Liver (tissue), 9 donors: ENCODE data around the gene GRIK1. TPM values are rescaled to one million over a fixed set of nuclear protein-coding genes. Genes with fewer than 3 reads are reported as not detected.

Source experiments
- DNase-seq: peaks from one replicate; pipeline ENCODE4 v3.0.0-alpha.2; 2017; ENCODE audit warnings: low spot score
- H3K27ac ChIP-seq, 2 donors: one replicate each; pipeline ENCODE4 v1.7.0; 2013; ENCODE audit warnings: inconsistent platforms in 2 of 2, low read length in 2 of 2, control low read depth in 1 of 2, low read depth in 1 of 2, mild to moderate bottlenecking in 1 of 2
- H3K27me3 ChIP-seq, 4 donors: one replicate each; pipeline versions ENCODE4 v1.6.1 to v1.7.0; 2013; ENCODE audit warnings: low read length in 3 of 4, inconsistent platforms in 1 of 4, mild to moderate bottlenecking in 1 of 4, moderate library complexity in 1 of 4; ENCODE audit not compliant: control insufficient read depth in 4 of 4, insufficient read depth in 4 of 4
- H3K36me3 ChIP-seq, 4 donors: one replicate each; pipeline versions ENCODE4 v1.6.1 to v1.7.0; 2013; ENCODE audit warnings: low read length in 3 of 4, mild to moderate bottlenecking in 3 of 4, low read depth in 1 of 4, moderate library complexity in 1 of 4; ENCODE audit not compliant: control insufficient read depth in 4 of 4, insufficient read depth in 3 of 4
- H3K4me1 ChIP-seq, 4 donors: one replicate each; pipeline versions ENCODE4 v1.6.1 to v1.7.0; 2013; ENCODE audit warnings: low read length in 3 of 4, mild to moderate bottlenecking in 3 of 4, moderate library complexity in 1 of 4; ENCODE audit not compliant: control insufficient read depth in 4 of 4, insufficient read depth in 4 of 4
- H3K4me3 ChIP-seq, 3 donors: one replicate each; pipeline versions ENCODE4 v1.6.1 to v1.7.0; 2013; ENCODE audit warnings: low read length in 3 of 3, control low read depth in 1 of 3, low read depth in 1 of 3, mild to moderate bottlenecking in 1 of 3
- H3K9ac ChIP-seq, 2 donors: one replicate each; pipeline ENCODE4 v1.7.0; 2013; ENCODE audit warnings: low read length in 2 of 2, mild to moderate bottlenecking in 2 of 2, moderate library complexity in 2 of 2, control low read depth in 1 of 2, low read depth in 1 of 2
- H3K9me3 ChIP-seq, 4 donors: one replicate each; pipeline versions ENCODE4 v1.6.1 to v1.7.0; 2013; ENCODE audit warnings: low read length in 3 of 4; ENCODE audit not compliant: control insufficient read depth in 4 of 4
- EGR1 ChIP-seq, 2 donors: IDR thresholded peaks; 2 replicates each; pipeline ENCODE4 v1.6.1; 2016 to 2018; ENCODE audit warnings: antibody characterized with exemption in 2 of 2, low read depth in 2 of 2
- FOXA1 ChIP-seq: IDR thresholded peaks from 2 replicates; pipeline ENCODE4 v1.6.1; 2016; ENCODE audit warnings: antibody characterized with exemption
- FOXA2 ChIP-seq: IDR thresholded peaks from 2 replicates; pipeline ENCODE4 v1.6.1; 2016; ENCODE audit warnings: antibody characterized with exemption
- GABPA ChIP-seq, 2 donors: IDR thresholded peaks in 1 of 2; conservative IDR thresholded peaks in 1 of 2; 2 replicates each; pipeline ENCODE4 v1.6.1; 2016; ENCODE audit warnings: antibody characterized with exemption in 2 of 2, mild to moderate bottlenecking in 1 of 2, moderate library complexity in 1 of 2
- HNF4A ChIP-seq, 2 donors: conservative IDR thresholded peaks; 2 replicates each; pipeline ENCODE4 v1.6.1; 2016; ENCODE audit warnings: antibody characterized with exemption in 2 of 2, mild to moderate bottlenecking in 2 of 2
- HNF4G ChIP-seq: IDR thresholded peaks from 2 replicates; pipeline ENCODE4 v1.6.1; 2016; ENCODE audit warnings: antibody characterized with exemption
- JUND ChIP-seq, 2 donors: IDR thresholded peaks; 2 replicates each; pipeline ENCODE4 v1.6.1; 2016; ENCODE audit warnings: antibody characterized with exemption in 2 of 2
- NR2F2 ChIP-seq: IDR thresholded peaks from 2 replicates; pipeline ENCODE4 v1.6.1; 2016; ENCODE audit warnings: antibody characterized with exemption
- RAD21 ChIP-seq, 2 donors: IDR thresholded peaks; 2 replicates each; pipeline ENCODE4 v1.6.1; 2016; ENCODE audit warnings: antibody characterized with exemption in 2 of 2, mild to moderate bottlenecking in 2 of 2
- RXRA ChIP-seq, 2 donors: IDR thresholded peaks; 2 replicates each; pipeline ENCODE4 v1.6.1; 2017 to 2018; ENCODE audit warnings: antibody characterized with exemption in 2 of 2, mild to moderate bottlenecking in 1 of 2
- WGBS: extraction: QIAGEN DNeasy Blood & Tissue Kit; methylation state at CpG from one replicate; pipeline ENCODE4 v1.1.7; 2013; 5-methylcytosine and 5-hydroxymethylcytosine counted together
- polyA plus RNA-seq, 2 donors: library from polyadenylated mRNA; stranded (reverse) in 1 of 2; unstranded in 1 of 2; fragments of 200-250 nt in 1 of 2; fragments of >200 nt in 1 of 2; fragmentation: Nextera tagmentation in 1 of 2; extraction: Ambion mirVana in 1 of 2; gene quantifications; one replicate each; pipeline versions ENCODE4 v1.2.1 to v1.2.3, GENCODE V29; 2013 to 2015
- total RNA-seq, 2 donors: library from RNA; depleted of rRNA; stranded (reverse); fragments of >200 nt; gene quantifications; one replicate each; pipeline ENCODE4 v1.2.3, GENCODE V29; 2014
- TF ChIP-seq, protein P1 (sequence below): IDR thresholded peaks from 2 replicates; pipeline ENCODE4 v1.6.1; 2016; ENCODE audit warnings: antibody characterized with exemption
- TF ChIP-seq, protein P2 (sequence below): IDR thresholded peaks from 2 replicates; pipeline ENCODE4 v1.6.1; 2016; ENCODE audit warnings: antibody characterized with exemption
- TF ChIP-seq, protein P3 (sequence below): fragments of 150-350 bp; IDR thresholded peaks from 2 replicates; pipeline ENCODE4 v1.5.1; 2017; ENCODE audit warnings: improper control_type of control experiment, low read depth, low read length; ENCODE audit not compliant: missing input control
- TF ChIP-seq, protein P4 (sequence below): IDR thresholded peaks from 2 replicates; pipeline ENCODE4 v1.6.1; 2016; ENCODE audit warnings: antibody characterized with exemption
- TF ChIP-seq, protein P5 (sequence below): IDR thresholded peaks from 2 replicates; pipeline ENCODE4 v1.6.1; 2016; ENCODE audit warnings: antibody characterized with exemption, mild to moderate bottlenecking
- donor health status: healthy.
- donor health status: healthy.
- donor health status: healthy.
- donor health status: healthy.
- donor health status: healthy.

Gene GRIK1
- total and polyA plus RNA-seq, 4 donors = 0.02 to 0.14 (median 0.05) TPM; not detected in 1

DNA sequence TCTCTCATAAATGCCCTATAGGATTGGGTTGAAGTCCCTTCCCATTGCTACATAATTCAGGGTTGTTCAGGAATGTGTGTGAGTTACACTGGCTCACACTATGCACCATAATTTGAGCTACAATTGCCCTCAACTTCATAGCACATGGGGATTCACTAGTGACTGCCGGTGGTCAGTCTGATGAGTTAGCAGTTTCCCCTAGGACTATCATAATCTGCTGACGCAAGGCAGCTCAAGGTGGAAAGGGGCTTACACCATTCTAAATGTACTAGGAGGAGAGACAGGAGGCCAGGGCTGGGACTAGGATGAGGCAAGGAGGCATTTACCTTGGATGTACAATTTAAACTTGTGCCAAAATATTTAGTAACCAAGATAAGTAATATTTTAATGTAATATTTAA is 224.7 kb downstream of the GRIK1 start (continued):
- TF ChIP-seq GABPA (IDR thresholded peaks at IDR 0.05 in 1 of 2, conservative IDR thresholded peaks at IDR 0.05 in 1 of 2) (no peak), RAD21 (IDR thresholded peaks at IDR 0.05) (no peak), JUND (IDR thresholded peaks at IDR 0.05) (no peak), EGR1 (IDR thresholded peaks at IDR 0.05; ENCODE audit: low read depth in 2 of 2) (no peak), FOXA2 (no peak)
- TF ChIP-seq, protein P1, sequence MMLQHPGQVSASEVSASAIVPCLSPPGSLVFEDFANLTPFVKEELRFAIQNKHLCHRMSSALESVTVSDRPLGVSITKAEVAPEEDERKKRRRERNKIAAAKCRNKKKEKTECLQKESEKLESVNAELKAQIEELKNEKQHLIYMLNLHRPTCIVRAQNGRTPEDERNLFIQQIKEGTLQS = no peak
- TF ChIP-seq, protein P2, sequence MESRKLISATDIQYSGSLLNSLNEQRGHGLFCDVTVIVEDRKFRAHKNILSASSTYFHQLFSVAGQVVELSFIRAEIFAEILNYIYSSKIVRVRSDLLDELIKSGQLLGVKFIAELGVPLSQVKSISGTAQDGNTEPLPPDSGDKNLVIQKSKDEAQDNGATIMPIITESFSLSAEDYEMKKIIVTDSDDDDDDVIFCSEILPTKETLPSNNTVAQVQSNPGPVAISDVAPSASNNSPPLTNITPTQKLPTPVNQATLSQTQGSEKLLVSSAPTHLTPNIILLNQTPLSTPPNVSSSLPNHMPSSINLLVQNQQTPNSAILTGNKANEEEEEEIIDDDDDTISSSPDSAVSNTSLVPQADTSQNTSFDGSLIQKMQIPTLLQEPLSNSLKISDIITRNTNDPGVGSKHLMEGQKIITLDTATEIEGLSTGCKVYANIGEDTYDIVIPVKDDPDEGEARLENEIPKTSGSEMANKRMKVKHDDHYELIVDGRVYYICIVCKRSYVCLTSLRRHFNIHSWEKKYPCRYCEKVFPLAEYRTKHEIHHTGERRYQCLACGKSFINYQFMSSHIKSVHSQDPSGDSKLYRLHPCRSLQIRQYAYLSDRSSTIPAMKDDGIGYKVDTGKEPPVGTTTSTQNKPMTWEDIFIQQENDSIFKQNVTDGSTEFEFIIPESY = no peak

DNA sequence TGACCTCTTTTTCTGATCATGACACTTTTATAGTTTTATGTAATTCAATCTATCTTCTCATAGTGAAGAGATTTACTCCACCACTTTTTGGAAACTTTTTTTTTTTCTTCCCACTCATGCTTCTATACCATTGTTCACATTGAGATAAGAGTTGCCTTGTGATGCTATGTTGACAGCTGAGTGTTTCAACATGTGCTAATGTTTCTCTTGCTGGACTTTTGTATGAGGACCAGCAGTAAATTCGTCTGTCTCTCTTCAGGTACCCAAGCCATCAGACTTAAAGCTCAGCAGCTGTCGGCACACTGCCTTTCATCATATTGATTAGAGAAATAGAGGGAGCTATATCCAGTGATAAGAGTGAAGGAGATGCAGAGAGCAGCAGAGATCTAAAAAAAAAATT is 227.0 kb downstream of the GRIK1 start:
- TF ChIP-seq JUND (IDR thresholded peaks at IDR 0.05) = no peak
- TF ChIP-seq, protein P3, sequence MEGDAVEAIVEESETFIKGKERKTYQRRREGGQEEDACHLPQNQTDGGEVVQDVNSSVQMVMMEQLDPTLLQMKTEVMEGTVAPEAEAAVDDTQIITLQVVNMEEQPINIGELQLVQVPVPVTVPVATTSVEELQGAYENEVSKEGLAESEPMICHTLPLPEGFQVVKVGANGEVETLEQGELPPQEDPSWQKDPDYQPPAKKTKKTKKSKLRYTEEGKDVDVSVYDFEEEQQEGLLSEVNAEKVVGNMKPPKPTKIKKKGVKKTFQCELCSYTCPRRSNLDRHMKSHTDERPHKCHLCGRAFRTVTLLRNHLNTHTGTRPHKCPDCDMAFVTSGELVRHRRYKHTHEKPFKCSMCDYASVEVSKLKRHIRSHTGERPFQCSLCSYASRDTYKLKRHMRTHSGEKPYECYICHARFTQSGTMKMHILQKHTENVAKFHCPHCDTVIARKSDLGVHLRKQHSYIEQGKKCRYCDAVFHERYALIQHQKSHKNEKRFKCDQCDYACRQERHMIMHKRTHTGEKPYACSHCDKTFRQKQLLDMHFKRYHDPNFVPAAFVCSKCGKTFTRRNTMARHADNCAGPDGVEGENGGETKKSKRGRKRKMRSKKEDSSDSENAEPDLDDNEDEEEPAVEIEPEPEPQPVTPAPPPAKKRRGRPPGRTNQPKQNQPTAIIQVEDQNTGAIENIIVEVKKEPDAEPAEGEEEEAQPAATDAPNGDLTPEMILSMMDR = no peak
- no peak for TF ChIP-seq FOXA1
- no peak for TF ChIP-seq RXRA (IDR thresholded peaks at IDR 0.05)
- TF ChIP-seq HNF4A (conservative IDR thresholded peaks at IDR 0.05) = no peak
- no peak for TF ChIP-seq NR2F2
- TF ChIP-seq, protein P4, sequence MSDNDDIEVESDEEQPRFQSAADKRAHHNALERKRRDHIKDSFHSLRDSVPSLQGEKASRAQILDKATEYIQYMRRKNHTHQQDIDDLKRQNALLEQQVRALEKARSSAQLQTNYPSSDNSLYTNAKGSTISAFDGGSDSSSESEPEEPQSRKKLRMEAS = no peak
- TF ChIP-seq, protein P2 = no peak
- no peak for TF ChIP-seq RAD21 (IDR thresholded peaks at IDR 0.05)
- TF ChIP-seq HNF4G = no peak
- TF ChIP-seq, protein P5, sequence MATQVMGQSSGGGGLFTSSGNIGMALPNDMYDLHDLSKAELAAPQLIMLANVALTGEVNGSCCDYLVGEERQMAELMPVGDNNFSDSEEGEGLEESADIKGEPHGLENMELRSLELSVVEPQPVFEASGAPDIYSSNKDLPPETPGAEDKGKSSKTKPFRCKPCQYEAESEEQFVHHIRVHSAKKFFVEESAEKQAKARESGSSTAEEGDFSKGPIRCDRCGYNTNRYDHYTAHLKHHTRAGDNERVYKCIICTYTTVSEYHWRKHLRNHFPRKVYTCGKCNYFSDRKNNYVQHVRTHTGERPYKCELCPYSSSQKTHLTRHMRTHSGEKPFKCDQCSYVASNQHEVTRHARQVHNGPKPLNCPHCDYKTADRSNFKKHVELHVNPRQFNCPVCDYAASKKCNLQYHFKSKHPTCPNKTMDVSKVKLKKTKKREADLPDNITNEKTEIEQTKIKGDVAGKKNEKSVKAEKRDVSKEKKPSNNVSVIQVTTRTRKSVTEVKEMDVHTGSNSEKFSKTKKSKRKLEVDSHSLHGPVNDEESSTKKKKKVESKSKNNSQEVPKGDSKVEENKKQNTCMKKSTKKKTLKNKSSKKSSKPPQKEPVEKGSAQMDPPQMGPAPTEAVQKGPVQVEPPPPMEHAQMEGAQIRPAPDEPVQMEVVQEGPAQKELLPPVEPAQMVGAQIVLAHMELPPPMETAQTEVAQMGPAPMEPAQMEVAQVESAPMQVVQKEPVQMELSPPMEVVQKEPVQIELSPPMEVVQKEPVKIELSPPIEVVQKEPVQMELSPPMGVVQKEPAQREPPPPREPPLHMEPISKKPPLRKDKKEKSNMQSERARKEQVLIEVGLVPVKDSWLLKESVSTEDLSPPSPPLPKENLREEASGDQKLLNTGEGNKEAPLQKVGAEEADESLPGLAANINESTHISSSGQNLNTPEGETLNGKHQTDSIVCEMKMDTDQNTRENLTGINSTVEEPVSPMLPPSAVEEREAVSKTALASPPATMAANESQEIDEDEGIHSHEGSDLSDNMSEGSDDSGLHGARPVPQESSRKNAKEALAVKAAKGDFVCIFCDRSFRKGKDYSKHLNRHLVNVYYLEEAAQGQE = no peak
- Histone ChIP-seq H3K4me1 (no peaks in the 10 kb centered on the region), H3K9me3 (no peaks in the 10 kb centered on the region), H3K9ac (no peak overlapping the region), H3K36me3 (no peaks in the 10 kb centered on the region), H3K27ac (no peak overlapping the region), H3K27me3 (no peaks in the 10 kb centered on the region), H3K4me3 (no peak overlapping the region)
- 42% methylated on average over 2 of the region's 2 CpGs for WGBS
- DNase-seq = no peak
